HG02588 (cell line): ENCODE data around the gene RHO.

ENCODE experiments used
- ATAC-seq: cut with Tn5 transposase; IDR thresholded peaks from one replicate; pipeline ENCODE4 v1.9.1; 2021; ENCODE audit warnings: mild to moderate bottlenecking, moderate library complexity; ENCODE audit not compliant: unreplicated experiment

Gene RHO

DNA sequence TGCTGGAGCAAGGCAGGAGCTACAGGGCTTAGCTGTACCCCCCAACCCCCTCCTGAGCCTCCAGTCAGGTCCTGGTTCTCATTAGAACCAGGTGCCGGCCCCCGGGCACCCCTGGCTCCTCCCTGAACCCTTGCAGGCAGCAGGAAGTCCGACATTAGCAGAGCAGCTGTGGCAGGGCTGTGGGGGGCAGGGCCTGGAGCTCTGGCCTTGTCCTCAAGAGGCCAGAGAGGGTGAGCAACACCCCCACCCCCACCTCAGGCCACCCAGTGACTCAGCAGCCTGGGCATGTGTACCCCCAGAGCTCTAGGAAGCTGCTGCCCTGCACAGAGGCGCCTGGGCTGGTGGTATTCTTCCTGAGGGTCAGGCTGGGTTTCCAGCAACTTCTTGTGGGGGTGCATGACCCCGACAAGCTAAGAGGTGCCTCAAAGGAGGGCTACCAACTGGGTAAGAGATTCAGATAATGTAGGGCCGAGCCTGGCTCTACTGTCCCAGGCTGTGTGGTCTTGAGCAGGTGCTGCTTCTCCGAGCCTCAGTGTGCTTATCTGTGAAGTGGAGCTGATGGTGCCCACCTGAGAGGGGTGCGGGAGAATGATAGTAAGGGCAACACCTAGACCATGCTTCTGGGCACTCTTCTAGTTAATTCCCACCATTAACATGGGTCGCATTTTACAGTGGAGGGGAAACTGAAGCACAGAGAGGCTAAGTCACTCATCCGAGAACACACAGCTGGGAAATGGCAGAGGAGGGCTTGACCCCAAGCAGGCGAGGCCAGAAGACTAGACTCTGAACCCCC is 30.5 kb downstream of the RHO start:
- no peak for ATAC-seq

DNA sequence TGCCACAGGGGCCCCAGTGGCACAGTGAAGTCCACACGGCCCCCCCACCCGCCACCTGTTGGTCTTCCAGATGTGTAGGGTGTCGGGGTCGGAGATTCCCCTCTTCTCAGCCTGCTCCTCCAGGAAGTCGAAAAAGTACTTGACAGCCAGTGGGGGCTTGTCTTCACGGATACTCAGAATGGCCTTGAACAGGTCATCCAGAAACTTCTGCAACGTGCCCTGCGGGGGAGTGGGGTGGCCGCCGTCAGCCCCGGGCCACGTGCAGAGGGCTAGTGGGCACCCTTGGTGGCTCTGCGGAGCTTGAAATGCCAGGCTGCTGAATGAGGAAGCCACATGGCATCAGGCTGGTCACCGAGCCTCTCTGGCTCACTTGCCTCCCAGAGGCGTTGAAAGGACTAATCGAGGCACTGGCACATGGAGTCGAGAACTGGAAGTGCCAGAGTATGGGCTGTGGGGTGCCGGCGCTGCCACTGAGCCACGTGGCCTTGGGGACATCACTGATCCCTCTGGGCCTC is 31.2 kb downstream of the RHO start:
- ATAC-seq, result no peak

DNA sequence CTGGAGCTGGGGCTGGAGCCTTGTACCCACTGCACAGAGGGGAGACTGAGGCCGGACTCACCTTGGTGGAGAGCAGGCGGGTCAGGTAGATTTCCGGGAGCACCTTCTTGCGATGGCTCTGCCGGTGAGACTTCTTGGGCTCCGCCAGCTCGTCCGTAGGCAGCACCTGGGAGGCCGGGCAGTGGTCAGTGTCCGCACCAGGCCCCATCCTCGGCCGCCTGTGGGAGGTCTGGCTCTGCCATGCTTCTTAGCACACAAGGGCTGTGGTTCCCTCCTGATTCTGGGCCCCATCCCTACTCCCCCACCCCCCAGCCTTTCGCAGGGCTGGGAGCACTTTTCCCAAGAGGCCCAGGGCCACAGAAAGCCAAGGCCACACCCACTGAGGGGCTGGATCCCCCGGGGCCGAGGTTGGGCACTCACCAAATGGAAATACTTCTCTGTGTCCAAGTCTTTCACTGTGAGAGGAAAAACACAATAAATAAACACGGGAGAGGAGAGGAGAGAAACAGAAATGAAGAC is 31.9 kb downstream of the RHO start:
- no peak for ATAC-seq

DNA sequence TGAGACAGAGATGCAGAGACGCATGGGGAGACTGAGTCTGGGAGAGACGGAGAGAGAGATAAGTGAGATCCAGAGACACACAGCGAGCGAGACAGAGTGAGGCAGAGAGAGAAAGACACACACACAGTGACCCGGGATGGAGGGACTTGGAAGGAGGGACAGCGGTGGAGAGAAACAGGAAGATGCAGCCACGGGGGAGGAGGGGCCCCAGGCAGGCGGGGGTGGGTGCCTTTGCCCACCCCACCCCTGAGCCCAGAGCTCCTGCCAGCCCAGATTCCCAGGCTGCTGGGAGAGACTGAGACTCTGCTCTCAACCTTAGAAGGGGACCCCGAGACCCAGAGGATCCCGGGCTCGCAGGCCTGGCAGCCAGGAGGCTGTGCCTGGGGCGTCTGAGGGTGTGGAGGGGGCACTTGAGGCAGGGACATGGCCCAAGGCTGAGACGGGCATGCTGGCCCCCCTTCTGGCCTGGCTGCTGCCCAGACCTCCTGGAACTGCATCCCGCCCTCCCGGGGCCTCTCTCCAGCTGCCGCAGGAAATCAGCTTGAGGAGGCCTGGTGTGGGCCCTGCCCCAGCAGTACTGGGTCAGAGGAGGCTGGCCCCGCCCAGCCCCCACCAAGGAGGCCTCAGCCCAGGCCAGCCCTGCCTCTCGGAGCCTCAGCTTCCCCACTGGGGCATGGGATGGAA is 32.6 kb downstream of the RHO start:
- ATAC-seq, result no peak

DNA sequence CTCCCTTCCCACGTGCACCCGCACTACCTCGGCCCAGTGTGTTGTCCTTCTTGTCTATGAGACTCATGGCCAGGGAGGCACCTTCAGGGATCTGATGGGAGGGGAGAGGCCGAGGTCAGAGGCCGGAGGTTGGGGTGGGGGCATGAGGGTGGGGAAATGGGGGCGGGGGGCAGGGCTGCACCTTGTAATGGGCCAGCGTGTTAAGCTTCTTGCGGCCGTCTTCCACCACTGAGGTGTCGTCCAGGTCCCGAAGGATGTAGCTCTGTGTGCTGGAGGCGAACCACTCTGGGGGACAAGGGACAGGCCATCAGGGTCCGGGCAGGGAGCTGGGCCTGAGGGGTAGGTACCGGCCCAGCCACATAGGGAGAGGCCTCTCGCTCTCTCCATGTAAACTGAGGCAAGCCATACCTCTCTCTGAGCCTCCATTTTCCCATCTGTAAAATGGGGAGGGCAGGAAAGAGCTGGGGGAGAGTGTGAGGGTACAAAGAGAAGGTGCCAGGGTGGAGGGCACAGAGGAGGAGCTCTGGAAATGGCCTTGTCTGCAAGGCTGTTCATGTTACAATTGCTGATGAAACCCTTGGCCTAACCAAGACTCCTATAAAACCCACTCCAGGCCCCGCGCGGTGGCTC is 33.3 kb downstream of the RHO start:
- ATAC-seq, result no peak

DNA sequence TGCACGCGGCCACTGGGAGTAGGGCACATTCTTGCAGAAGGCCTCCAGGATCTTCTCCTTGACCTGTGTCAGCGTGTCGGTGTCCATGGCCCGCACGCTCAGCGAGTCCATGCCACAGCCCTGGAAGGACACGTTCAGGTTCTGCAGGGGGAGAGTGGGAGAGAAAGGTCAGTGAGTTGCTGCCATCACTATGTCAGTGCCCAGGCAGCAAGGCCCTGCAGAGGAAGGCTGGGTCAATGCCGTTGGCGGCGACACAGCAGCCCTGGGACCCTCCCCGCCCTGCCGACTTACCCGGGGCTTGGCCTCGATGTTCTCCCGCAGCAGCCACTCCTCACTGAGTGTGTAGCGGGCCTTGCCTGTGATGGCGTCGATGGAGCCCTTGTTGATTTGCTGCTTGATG is 34.4 kb downstream of the RHO start:
- no peak for ATAC-seq

DNA sequence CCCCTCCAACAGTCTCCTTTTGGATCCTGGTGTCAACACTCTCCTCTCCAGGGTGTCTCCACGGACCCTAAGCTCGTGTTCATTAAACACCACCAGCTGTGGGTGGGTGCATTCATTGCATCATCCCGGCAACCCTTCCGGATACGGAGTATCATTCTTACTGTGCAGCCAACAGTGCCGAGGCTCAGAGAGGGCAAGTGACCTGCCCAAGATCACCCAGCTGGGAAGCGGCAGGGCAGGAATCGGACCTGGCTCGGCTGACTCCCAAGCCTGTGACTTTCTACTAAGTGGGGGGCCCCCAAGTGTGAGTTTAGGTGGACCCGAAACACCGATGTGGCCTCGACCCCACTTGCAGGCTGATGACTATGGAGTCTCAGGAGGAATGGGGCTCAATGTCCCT is 34.9 kb downstream of the RHO start:
- ATAC-seq, result no peak

DNA sequence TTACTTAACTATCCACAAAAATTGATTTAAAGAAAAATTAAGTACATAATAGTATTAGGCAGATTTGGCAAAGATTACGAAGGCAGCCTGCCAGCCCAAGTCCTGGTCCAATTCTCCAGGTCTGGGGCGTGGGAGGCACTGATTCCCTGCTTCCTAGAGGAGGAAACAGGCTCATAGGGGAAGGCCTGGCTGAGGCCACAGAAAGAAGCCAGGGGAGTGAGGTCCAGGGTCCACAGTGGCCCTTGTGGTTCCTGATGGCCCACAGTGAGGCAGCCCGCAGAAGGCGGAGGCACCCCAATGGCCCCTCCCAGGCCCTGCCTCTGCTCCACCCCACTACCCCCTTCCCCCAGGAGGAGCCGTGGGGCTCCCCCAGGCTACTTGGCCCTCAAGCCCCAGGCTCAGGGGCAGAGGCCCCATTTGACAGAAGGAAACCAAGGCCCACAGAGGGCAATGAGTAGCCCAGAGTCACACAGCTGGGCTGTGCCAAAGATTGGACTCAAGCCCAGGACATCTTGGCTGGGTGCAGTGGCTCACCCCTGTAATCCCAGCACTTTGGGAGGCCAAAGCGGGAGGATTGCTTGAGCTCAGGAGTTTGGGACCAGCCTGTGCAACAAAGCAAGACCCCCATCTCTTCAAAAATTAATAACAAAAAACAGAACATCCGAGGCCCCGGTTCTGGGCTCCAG is 35.6 kb downstream of the RHO start:
- ATAC-seq, result no peak

DNA sequence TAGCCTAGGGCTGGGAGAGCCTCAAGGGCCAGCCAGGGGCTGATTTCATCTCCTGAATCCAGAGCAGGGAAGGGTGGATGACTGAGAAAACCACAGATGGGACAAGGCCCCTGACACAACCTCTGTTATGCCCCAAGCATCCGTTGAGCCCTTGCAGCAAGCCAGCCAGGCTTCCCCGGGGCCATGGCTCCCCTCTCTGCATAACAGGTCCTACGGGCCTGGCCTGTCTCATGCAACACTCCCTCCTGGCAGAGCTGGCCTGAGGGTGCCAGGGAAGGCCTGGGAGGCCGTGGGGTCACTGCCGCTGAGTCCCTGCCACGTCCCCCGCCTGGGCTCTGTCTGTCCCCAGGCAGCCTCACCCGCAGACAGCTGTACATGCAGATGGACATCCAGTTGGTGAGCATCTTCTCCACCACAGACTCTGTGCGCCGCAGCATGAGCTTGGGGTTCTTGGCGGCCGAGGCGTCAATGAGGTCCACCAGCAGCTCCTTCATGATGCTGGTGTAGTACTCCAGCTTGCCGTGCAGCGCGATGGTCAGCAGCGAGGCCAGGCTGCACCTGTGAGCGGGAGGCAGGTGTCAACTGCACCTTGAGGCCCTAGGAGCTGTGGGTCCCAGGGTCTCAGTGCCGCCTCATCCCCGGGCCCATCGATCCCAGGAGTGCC is 36.7 kb downstream of the RHO start:
- no peak for ATAC-seq

DNA sequence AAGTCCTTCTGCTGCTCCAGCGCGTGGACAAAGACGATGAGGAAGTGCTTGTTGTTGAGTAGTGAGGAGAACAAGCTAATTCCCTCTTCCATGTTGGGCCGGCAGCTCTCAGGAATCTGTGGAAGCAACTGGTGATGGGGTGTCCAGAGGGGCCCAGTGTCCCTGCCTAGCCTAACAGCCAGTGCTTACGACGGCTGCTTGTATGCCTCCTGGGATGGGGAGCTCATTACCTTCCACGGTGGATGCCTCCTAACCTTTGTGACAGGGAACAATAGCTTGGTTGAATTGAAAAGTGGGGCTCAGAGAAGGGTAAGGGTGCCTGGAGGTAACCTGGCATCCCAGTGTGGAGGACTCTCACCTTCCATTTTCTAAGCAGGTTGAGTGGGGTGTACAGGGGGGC is 37.5 kb downstream of the RHO start:
- ATAC-seq, result no peak

DNA sequence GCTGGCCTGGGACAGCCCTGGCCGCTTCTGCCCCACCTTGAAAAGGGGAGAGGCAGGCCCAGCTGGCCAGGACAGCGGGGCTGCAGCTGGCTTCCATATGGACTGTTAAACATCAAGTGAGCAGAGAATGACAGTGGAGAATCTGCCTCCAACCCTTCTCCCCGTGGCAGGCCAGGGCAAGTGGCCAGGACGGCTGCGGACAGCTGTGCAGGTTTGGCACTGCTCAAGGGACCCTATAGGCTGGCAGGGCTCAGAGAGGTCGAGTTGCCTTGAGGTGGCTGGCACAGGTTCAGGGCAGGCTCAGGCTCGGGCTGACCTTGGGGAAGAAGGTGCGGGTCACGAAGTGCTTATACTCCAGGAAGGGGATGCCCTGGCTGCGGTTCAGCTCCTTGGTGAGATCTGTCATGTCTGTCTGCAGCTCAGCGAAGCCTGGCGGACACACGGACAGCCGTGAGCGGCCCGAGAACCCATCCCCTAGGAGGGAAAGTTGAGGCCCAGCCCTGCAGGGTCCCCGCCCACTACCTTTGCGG is 38.8 kb downstream of the RHO start:
- ATAC-seq, result no peak

DNA sequence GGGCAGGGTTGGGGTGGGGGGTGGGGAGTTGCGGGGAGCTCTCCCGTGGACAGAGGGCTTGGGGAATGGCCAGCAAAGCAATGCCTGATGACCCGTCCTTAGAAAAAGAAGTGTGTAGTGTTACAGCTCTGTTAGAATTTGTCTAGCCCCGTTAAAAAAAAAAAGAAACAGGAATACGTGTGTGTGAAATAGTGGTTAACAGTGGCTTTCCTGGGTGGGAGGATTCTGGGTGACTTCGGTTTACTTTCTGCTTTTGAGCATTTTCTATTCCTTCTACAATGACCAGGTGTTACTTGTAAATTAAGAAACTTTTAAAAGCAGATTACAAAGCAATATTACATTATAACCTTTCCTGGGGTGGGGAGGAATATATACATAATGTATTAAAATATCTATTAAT is 39.5 kb downstream of the RHO start:
- no peak for ATAC-seq

DNA sequence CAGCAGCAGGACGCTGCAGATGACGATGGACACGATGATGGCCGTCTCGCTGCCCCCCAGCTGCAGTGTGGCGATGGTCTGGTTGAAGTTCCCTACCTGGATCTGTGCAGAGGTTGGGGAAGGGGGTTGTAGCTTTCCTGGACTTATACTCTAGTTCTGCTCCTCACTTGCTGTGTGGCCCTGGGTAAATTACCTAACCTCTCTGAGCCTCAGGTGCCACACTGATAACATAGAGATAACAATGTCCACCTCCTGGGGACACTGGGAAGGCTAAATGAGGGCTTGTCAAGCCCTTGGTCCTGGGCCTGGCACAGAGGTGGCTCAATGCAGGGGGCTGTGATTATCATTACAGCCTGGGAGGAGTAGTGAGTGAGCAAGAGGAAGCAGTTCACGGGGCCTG is 41.4 kb downstream of the RHO start:
- no peak for ATAC-seq

DNA sequence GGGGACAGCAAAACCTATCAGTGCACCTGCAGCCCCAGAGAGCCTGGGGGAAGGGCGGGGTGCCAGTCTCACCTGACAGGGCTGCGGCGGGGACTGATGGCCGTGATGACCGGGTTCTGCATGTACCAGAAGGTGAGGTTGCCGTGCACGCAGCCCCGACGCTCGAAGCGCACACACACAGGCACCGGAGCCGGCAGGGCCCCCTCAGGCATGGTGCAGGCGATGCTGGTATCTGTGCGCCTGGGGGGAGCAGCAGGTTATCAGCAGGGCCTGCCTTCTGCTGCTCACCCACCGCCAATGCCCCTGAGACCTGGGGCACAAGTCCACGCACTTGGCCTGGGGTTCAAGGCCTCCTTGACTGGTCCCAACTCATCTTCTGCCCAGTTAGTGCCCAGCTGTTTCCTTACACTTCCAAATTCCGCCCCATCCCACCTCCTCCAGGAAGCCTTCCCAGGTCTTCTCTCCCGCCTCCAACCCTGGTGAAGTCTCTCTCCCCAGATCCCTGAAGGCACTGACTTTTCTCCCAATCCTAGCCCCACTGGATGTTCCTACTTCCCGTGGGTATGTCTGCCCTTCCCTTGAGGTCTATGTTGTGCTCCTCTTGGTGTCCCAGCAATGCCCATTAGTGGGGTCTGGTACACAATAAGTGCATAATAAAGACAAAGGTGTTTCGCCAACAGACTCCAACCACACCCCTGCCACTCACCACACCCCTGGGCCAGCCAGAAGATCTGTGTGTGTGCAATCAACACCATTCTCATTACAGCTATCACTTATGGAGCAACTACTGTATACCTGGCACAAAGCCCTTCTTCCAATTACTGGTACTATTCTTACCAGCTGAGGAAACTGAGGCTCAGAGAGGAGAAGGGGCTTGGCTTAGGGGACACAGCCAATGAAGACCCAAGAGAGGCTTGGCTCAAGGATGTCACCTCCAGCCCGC is 43.4 kb downstream of the RHO start:
- ATAC-seq, result no peak

DNA sequence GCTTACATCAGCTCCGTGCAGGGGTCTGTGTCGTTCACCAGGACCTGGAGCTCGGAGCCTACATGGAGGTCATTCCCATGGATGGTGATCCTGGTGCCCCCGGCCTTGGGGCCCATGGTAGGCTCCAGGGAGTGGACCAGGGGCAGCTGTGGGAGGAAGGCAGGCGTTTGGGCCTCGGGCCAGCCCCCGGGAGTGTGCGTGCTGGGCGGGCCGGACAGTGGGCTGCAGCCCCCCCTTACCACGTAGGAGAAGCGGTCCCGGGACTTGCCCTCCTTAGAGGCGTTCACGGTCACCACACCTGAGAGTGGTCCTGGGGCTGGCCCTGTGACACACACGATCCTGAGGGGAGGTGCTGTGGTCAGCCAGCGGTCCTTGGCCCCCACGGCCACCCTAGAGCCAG is 44.2 kb downstream of the RHO start:
- no peak for ATAC-seq

DNA sequence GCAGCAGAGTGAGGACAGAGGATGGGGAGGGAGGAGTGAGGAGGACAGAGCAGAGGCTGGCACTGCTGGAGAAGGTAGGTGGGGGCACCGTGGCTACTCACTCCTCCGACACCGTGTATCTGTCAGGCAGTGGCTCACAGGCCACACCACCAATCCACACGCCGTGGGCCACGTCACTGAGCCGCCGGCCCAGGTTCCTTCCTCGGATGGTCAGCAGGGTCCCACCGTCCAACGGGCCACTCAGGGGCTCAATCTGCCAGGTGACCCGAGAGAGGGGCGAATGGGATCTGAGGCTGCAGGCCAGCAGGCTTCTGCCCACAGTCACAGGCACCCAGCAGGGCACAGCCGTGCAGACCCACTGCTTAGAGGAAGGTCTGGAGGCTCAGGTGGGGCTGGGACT is 45.1 kb downstream of the RHO start:
- ATAC-seq, result no peak

DNA sequence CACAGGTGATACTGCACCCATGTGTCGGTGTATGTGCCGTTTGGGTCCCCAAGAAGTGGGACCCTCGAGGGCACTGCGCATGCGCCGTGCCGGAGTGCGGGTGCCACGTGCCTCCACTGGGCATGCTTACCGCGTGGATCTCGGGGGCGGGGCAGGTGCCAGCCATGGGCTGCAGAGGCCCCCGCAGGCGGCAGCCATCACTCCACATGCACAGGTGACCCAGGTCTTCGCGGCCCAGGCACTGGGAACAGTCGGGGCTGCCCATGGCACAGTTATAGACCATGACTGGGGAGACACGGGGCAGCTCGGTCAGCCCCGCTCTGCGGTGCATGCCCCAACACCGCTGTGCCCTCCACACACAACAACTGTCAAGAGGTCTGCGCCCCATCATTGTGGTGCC is 45.8 kb downstream of the RHO start:
- no peak for ATAC-seq

DNA sequence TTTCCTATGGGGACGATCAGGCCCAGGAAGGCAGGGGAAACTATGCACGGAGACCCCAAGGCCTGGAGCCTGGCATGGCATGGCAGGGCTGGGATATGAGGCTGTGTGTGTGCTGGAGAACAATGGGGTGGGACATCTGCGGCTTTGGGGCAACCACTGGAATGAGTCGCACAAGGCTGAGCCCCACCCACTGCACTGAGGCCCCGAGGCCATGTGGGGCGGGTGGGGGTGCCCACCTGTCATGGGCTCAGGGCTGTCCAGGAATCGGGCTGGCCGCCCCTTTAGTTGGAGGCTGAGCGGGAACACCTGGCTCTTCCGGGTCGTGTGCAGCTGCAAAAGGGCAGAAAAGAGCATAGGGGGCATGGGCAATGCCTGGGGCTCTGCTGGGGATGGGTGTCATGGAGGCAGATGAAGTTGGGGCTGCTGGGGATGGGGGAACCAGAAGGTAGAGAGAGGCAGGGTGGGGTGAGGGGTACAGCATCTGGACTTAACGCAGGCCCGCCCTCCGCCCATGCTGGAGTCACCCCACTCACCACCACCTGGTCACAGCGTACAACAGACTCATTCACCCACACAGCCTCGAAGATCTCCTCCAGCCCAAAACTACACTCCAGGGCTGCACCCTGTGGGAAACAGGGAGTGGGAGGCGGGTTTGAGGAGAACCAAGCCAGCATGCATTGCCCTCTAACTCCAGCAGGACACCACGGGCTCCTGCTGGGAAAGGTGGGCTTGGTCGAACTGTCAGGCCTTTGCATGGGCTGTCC is 47.0 kb downstream of the RHO start:
- no peak for ATAC-seq

DNA sequence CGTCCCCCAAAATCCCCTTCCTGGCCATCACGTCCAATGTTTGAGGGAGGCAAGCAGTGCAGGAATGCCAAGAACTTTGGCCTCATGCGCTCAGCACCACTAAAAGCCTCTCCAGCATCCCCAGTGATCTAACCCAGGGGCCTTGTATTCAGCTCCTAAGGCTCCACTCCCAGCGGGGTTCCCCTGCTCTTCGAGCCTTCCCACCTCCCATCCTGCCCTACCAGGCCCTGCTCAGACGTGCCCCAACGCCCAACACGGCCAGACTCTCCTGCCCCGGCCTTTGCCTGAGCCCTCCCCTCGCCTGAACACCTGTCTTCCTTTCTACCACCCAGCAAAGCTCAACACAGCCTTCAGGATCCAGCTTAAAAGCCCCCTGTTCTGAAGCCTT is 47.6 kb downstream of the RHO start:
- ATAC-seq, result no peak
